ENCODE results near the gene ABCB1.

DNA sequence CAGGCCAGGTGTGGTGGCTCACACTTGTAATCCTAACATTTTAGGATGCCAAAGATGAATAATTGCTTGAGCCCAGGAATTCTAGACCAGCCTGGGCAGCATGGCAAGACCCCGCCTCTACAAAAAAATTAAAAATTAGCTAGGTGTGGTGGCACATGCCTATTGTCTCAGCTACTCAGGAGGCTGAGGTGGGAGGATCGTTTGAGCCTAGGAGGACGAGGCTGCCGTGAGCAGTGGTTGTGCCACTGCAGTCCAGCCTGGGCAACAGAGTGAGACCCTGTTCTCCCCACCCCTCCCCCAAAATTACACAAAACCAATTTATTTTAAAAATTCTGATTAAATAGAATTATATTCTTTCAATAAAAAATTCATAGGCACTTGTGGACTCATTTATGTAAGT, 39.0 kb downstream of the ABCB1 start:
- no peak for TF ChIP-seq CTCF (IDR thresholded peaks at IDR 0.05)
- no peak for TF ChIP-seq POLR2A (IDR thresholded peaks at IDR 0.05)
